ENCODE results near the gene NAB1.

NAB1 gene

GRCh38 chr2:190664240-190664639 lies 15.4 kb downstream of the NAB1 start:
- DNase-seq (ENCODE audit: low read depth in 1 of 2, low spot score in 1 of 2), result no peak

GRCh38 chr2:190666895-190667294 lies 18.0 kb downstream of the NAB1 start:
- no peak for TF ChIP-seq GABPA (IDR thresholded peaks at IDR 0.05; ENCODE audit: low read depth)
- TF ChIP-seq, protein P1, sequence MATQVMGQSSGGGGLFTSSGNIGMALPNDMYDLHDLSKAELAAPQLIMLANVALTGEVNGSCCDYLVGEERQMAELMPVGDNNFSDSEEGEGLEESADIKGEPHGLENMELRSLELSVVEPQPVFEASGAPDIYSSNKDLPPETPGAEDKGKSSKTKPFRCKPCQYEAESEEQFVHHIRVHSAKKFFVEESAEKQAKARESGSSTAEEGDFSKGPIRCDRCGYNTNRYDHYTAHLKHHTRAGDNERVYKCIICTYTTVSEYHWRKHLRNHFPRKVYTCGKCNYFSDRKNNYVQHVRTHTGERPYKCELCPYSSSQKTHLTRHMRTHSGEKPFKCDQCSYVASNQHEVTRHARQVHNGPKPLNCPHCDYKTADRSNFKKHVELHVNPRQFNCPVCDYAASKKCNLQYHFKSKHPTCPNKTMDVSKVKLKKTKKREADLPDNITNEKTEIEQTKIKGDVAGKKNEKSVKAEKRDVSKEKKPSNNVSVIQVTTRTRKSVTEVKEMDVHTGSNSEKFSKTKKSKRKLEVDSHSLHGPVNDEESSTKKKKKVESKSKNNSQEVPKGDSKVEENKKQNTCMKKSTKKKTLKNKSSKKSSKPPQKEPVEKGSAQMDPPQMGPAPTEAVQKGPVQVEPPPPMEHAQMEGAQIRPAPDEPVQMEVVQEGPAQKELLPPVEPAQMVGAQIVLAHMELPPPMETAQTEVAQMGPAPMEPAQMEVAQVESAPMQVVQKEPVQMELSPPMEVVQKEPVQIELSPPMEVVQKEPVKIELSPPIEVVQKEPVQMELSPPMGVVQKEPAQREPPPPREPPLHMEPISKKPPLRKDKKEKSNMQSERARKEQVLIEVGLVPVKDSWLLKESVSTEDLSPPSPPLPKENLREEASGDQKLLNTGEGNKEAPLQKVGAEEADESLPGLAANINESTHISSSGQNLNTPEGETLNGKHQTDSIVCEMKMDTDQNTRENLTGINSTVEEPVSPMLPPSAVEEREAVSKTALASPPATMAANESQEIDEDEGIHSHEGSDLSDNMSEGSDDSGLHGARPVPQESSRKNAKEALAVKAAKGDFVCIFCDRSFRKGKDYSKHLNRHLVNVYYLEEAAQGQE (IDR thresholded peaks at IDR 0.05; ENCODE audit: insufficient replicate concordance, low read depth), result no peak
- TF ChIP-seq POLR2AphosphoS5 (IDR thresholded peaks at IDR 0.05; ENCODE audit: low read depth), result no peak
- no peaks in the 10 kb centered on the region for H3K27me3 ChIP-seq (ENCODE audit: insufficient read depth, poor library complexity, severe bottlenecking)
- DNase-seq (ENCODE audit: low read depth in 1 of 2, low spot score in 1 of 2), result no peak
- no peak overlapping the region for H3K27ac ChIP-seq (replicated peaks)
- no peak overlapping the region for H3K4me3 ChIP-seq (replicated peaks; ENCODE audit: insufficient read depth, low read length)

More at GRCh38 chr2:190664240-190664639, 15.4 kb downstream of the NAB1 start:
- Histone ChIP-seq H3K27me3 (ENCODE audit: insufficient read depth, poor library complexity, severe bottlenecking) (no peaks in the 10 kb centered on the region), H3K27ac (replicated peaks) (no peak overlapping the region), H3K4me3 (replicated peaks; ENCODE audit: insufficient read depth, low read length) (no peak overlapping the region)
- TF ChIP-seq CTCF (IDR thresholded peaks at IDR 0.05; ENCODE audit: insufficient read depth, low read length) (no peak), GABPA (IDR thresholded peaks at IDR 0.05; ENCODE audit: low read depth) (no peak), POLR2AphosphoS5 (IDR thresholded peaks at IDR 0.05; ENCODE audit: low read depth) (no peak), SPI1 (IDR thresholded peaks at IDR 0.05; ENCODE audit: borderline replicate concordance, low read depth) (no peak)
- TF ChIP-seq, protein P1 (IDR thresholded peaks at IDR 0.05; ENCODE audit: insufficient replicate concordance, low read depth), result no peak

DNA sequence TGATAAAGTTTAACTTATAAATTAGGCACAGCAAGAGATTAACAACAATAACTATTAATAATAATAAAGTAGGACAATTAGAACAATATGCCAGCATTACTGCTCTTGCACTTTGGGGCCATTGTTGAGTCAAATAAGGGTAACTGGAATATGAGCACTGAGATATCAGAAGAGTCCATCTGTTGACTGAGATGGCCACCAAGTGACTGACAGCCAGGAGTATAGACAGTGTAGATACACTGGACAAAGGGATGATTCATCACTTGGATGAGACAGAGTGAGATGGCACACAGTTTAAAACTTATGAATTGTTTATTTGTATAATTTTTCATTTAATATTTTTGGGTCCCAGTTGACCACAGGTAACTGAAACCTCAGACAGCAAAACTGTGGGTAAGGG lies 20.0 kb downstream of the NAB1 start:
- no peak overlapping the region for H3K27ac ChIP-seq (replicated peaks)
- no peak for TF ChIP-seq GABPA (IDR thresholded peaks at IDR 0.05; ENCODE audit: low read depth)
- TF ChIP-seq CTCF (IDR thresholded peaks at IDR 0.05; ENCODE audit: insufficient read depth, low read length), result no peak
- no peak for TF ChIP-seq SPI1 (IDR thresholded peaks at IDR 0.05; ENCODE audit: borderline replicate concordance, low read depth)
- no peak for TF ChIP-seq POLR2AphosphoS5 (IDR thresholded peaks at IDR 0.05; ENCODE audit: low read depth)
- no peaks in the 10 kb centered on the region for H3K27me3 ChIP-seq (ENCODE audit: insufficient read depth, poor library complexity, severe bottlenecking)
- H3K4me3 ChIP-seq (replicated peaks; ENCODE audit: insufficient read depth, low read length), result no peak overlapping the region
- no peak for DNase-seq (ENCODE audit: low read depth in 1 of 2, low spot score in 1 of 2)

DNA sequence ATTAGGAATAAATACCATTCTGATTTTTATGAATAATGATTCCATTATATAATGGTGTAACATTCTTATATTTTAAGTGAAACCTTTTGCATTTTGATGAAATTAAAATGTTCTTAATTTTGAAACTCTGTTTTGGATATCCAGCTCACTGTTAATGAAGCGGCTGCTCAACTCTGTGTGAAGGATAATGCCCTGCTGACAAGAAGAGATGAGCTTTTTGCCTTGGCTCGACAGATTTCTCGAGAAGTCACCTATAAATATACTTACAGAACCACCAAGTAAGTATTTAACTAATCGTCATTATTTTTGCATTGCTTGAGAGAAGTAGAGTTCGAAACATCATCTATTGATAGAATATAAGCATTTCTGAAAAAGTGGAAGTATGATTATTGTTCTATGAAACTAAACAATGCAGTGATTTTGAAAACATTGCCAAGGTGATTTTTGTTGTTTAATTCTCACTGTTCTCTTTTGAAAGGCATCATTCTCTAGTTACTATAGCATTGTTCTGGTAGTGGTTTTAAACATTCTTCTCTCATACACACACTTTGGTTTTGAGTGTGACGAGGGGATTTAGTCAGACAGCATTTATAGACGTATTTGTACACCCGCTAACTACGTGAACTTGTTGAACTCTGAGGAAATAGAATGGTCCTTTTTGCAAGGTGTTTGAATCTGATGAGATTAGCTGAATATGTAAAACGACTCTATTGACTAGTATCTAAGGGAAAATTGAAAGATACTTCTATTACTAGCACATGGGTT lies 21.5 kb downstream of the NAB1 start:
- Histone ChIP-seq H3K4me3 (replicated peaks; ENCODE audit: insufficient read depth, low read length) (no peak overlapping the region), H3K27me3 (ENCODE audit: insufficient read depth, poor library complexity, severe bottlenecking) (no peaks in the 10 kb centered on the region), H3K27ac (replicated peaks) (no peak overlapping the region)
- DNase-seq (ENCODE audit: low read depth in 1 of 2, low spot score in 1 of 2), result no peak
- no peak for TF ChIP-seq SPI1 (IDR thresholded peaks at IDR 0.05; ENCODE audit: borderline replicate concordance, low read depth)
- TF ChIP-seq GABPA (IDR thresholded peaks at IDR 0.05; ENCODE audit: low read depth), result no peak
- TF ChIP-seq POLR2AphosphoS5 (IDR thresholded peaks at IDR 0.05; ENCODE audit: low read depth), result no peak
- no peak for TF ChIP-seq CTCF (IDR thresholded peaks at IDR 0.05; ENCODE audit: insufficient read depth, low read length)

Data from HL-60 (cell line).